Kidney epithelial cell (primary cell): ENCODE measurements around the gene NFE2L3. TPM values are rescaled to one million over a fixed set of nuclear protein-coding genes. Genes with fewer than 3 reads are reported as not detected.
"Not testable (repeated sequence)": the region's sequence is repeated elsewhere in the genome, so short reads cannot be mapped to it uniquely, and the experiment has no call there.

Source experiments
- DNase-seq: peaks from one replicate; pipeline ENCODE4 v3.0.0-alpha.2; 2010; ENCODE audit warnings: low read depth
- H3K27me3 ChIP-seq: 2 replicates; pipeline ENCODE4 v1.6.0; 2011; ENCODE audit warnings: low read length; ENCODE audit not compliant: control insufficient read depth, insufficient read depth
- H3K36me3 ChIP-seq: 2 replicates; pipeline ENCODE4 v1.5.1; 2011; ENCODE audit warnings: low read length; ENCODE audit not compliant: control insufficient read depth, insufficient read depth
- H3K4me3 ChIP-seq: 2 replicates; pipeline ENCODE4 v1.5.1; 2011; ENCODE audit warnings: low read depth, mild to moderate bottlenecking, control low read depth, low read length
- total RNA-seq: library from RNA; depleted of rRNA; stranded (reverse); fragments of >200 nt; gene quantifications from 2 replicates; pipeline ENCODE4 v1.2.3, GENCODE V29; 2015
- TF ChIP-seq, protein P1 (sequence below): IDR thresholded peaks from 2 replicates; pipeline ENCODE4 v1.5.1; 2011; ENCODE audit warnings: mild to moderate bottlenecking, moderate library complexity, low read length, control low read depth, inconsistent platforms; ENCODE audit not compliant: insufficient read depth, poor library complexity, severe bottlenecking

NFE2L3 gene
- total RNA-seq, 1 donor from 2014 or later = 53.8 TPM

- TF ChIP-seq, protein P1, sequence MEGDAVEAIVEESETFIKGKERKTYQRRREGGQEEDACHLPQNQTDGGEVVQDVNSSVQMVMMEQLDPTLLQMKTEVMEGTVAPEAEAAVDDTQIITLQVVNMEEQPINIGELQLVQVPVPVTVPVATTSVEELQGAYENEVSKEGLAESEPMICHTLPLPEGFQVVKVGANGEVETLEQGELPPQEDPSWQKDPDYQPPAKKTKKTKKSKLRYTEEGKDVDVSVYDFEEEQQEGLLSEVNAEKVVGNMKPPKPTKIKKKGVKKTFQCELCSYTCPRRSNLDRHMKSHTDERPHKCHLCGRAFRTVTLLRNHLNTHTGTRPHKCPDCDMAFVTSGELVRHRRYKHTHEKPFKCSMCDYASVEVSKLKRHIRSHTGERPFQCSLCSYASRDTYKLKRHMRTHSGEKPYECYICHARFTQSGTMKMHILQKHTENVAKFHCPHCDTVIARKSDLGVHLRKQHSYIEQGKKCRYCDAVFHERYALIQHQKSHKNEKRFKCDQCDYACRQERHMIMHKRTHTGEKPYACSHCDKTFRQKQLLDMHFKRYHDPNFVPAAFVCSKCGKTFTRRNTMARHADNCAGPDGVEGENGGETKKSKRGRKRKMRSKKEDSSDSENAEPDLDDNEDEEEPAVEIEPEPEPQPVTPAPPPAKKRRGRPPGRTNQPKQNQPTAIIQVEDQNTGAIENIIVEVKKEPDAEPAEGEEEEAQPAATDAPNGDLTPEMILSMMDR = no peak
- DNase-seq = no peak
- Histone ChIP-seq H3K36me3 (no peaks in the 10 kb centered on the region), H3K27me3 (no peaks in the 10 kb centered on the region), H3K4me3 (no peak overlapping the region)
Observed at GRCh38 chr7:26182283-26182682, 30.3 kb downstream of the NFE2L3 start.

DNA sequence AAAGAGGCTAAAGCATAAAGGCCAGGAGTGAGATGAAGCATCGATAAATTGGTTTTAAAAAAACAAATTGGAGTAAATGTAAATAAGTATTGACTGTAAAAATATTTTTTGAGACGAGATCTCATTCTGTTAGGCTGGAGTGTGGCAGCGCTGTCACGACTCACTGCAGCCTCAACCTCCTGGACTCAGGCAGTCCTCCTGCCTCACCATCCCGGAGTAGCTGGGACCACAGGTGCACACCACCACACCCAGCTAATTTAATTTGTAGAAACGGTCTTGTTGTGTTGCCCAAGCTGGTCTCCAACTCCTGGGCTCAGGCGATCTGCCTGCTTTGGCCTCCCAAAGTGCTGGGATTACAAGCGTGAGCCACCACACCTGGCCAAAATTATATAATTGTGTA, 30.7 kb downstream of the NFE2L3 start:
- TF ChIP-seq, protein P1 = no peak
- no peaks in the 10 kb centered on the region for H3K27me3 ChIP-seq
- H3K36me3 ChIP-seq = no peaks in the 10 kb centered on the region
- no peak for DNase-seq
- H3K4me3 ChIP-seq = no peak overlapping the region

- no peaks in the 10 kb centered on the region for H3K27me3 ChIP-seq
- TF ChIP-seq, protein P1 = no peak
- no peak for DNase-seq
- H3K4me3 ChIP-seq = no peak overlapping the region
- H3K36me3 ChIP-seq = no peaks in the 10 kb centered on the region
Observed at GRCh38 chr7:26183545-26184280, 31.7 kb downstream of the NFE2L3 start.

- not testable (repeated sequence) for H3K36me3 ChIP-seq, H3K27me3 ChIP-seq, H3K4me3 ChIP-seq, DNase-seq
Observed at GRCh38 chr7:26184281-26185101, 32.5 kb downstream of the NFE2L3 start.

GRCh38 chr7:26185131-26185843, 33.3 kb downstream of the NFE2L3 start:
- TF ChIP-seq, protein P1 = no peak
- peaks cover 2% of the 10 kb centered on the region for H3K36me3 ChIP-seq
- H3K4me3 ChIP-seq = no peak overlapping the region
- H3K27me3 ChIP-seq = no peaks in the 10 kb centered on the region
- DNase-seq = no peak

GRCh38 chr7:26185844-26186180, 33.8 kb downstream of the NFE2L3 start:
- no peak overlapping the region for H3K4me3 ChIP-seq
- TF ChIP-seq, protein P1 = no peak
- H3K27me3 ChIP-seq = no peaks in the 10 kb centered on the region
- no peak for DNase-seq
- peaks cover 2% of the 10 kb centered on the region for H3K36me3 ChIP-seq
